HEK293 (cell line): Measurements from ENCODE around the gene ABCG8.

Experiments used
- ATF2 ChIP-seq: fragments of 450-650 bp; formaldehyde crosslinking; IDR thresholded peaks from 2 replicates; pipeline ENCODE4 v1.5.1; 2016; ENCODE audit warnings: missing biosample characterization, missing genetic modification characterization, low read depth
- CTCF ChIP-seq: fragments of 450-650 bp; formaldehyde crosslinking; IDR thresholded peaks from 2 replicates; pipeline ENCODE4 v1.5.1; 2016; ENCODE audit warnings: missing biosample characterization, missing genetic modification characterization
- PBX3 ChIP-seq: sonication (generic); formaldehyde crosslinking; IDR thresholded peaks from 2 replicates; pipeline ENCODE4 v1.8.1; 2022; ENCODE audit warnings: mild to moderate bottlenecking, moderate library complexity, missing genetic modification reagents
- REPIN1 ChIP-seq: fragments of 450-650 bp; formaldehyde crosslinking; IDR thresholded peaks from 2 replicates; pipeline ENCODE4 v1.5.1; 2017; ENCODE audit warnings: missing biosample characterization, missing genetic modification characterization, low read depth
- ZNF132 ChIP-seq: fragments of 450-650 bp; formaldehyde crosslinking; IDR thresholded peaks from 2 replicates; pipeline ENCODE4 v1.5.1; 2017; ENCODE audit warnings: missing biosample characterization, missing genetic modification characterization, borderline replicate concordance
- ZNF488 ChIP-seq: fragments of 450-650 bp; formaldehyde crosslinking; IDR thresholded peaks from 2 replicates; pipeline ENCODE4 v1.5.1; 2016; ENCODE audit warnings: missing biosample characterization, missing genetic modification characterization
- ZNF776 ChIP-seq: fragments of 450-650 bp; formaldehyde crosslinking; IDR thresholded peaks from 2 replicates; pipeline ENCODE4 v1.5.0; 2017; ENCODE audit warnings: missing biosample characterization, missing genetic modification characterization, borderline replicate concordance

GRCh38 chr2:43837831-43838559, 776 bp upstream of the ABCG8 start:
- TF ChIP-seq CTCF (tag by site-specific recombination) (no peak), ZNF776 (tag by site-specific recombination) (no peak), ZNF488 (no peak), ATF2 (tag by site-specific recombination) (no peak), PBX3 (no peak), ZNF132 (tag by site-specific recombination) (no peak), REPIN1 (tag by site-specific recombination) (no peak)
